ENCODE results near the gene EYA4. TPM values are rescaled to one million over a fixed set of nuclear protein-coding genes. Genes with fewer than 3 reads are reported as not detected.

EYA4 gene
- total and polyA plus RNA-seq, 2 donors (not counting 1 experiment from before 2014, with no cell fraction given) = 4.6 to 38.0 TPM

DNA sequence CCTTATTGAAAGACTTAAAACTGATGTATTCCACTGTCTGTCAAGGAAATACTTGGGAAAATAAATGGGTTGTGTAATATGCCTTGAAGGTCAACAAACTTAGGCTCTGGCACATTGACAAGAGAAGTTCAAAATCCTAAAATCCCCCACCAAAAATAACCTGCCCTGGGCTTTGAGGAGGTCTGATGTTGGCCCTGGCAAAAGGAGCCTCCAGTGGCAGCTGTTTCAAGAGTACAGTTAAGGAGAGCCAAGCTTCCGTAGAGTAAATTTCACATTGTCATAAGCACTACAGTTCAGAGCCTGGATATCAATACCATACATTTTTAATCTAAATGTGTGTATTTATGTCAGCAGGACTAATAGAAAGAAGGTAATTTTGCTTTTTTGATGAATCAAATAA, 282.7 kb downstream of the EYA4 start:
- Histone ChIP-seq H4K20me1 (ENCODE audit: control insufficient read depth, extremely low read depth, insufficient read depth, low read length) (no peaks in the 10 kb centered on the region), H3K36me3 (ENCODE audit: control insufficient read depth, insufficient read depth, low read length) (no peaks in the 10 kb centered on the region), H3K9ac (ENCODE audit: insufficient read depth, low read length) (no peak overlapping the region), H3K27ac (ENCODE audit: insufficient read depth, low read length) (no peak overlapping the region), H2AFZ (ENCODE audit: low read length) (no peak overlapping the region), H3K9me3 (ENCODE audit: control insufficient read depth, insufficient read depth, low read depth, low read length) (no peaks in the 10 kb centered on the region), H3K4me2 (ENCODE audit: extremely low read depth, insufficient read depth, low read length) (no peak overlapping the region), H3K4me3 (replicated peaks in 1 of 4; ENCODE audit: control extremely low read depth in 1 of 4, insufficient read depth in 1 of 4, low read depth in 3 of 4, low read length in 4 of 4) (no peak overlapping the region), H3K4me1 (ENCODE audit: control insufficient read depth, extremely low read depth, insufficient read depth, low read length) (no peaks in the 10 kb centered on the region), H3K79me2 (ENCODE audit: control insufficient read depth, insufficient read depth, low read length) (no peaks in the 10 kb centered on the region), H3K27me3 (ENCODE audit: control insufficient read depth, insufficient read depth, low read length) (no peaks in the 10 kb centered on the region)
- no peak for TF ChIP-seq EZH2 (IDR thresholded peaks at IDR 0.05; ENCODE audit: low read length, missing control alignments)
- TF ChIP-seq, protein P1, sequence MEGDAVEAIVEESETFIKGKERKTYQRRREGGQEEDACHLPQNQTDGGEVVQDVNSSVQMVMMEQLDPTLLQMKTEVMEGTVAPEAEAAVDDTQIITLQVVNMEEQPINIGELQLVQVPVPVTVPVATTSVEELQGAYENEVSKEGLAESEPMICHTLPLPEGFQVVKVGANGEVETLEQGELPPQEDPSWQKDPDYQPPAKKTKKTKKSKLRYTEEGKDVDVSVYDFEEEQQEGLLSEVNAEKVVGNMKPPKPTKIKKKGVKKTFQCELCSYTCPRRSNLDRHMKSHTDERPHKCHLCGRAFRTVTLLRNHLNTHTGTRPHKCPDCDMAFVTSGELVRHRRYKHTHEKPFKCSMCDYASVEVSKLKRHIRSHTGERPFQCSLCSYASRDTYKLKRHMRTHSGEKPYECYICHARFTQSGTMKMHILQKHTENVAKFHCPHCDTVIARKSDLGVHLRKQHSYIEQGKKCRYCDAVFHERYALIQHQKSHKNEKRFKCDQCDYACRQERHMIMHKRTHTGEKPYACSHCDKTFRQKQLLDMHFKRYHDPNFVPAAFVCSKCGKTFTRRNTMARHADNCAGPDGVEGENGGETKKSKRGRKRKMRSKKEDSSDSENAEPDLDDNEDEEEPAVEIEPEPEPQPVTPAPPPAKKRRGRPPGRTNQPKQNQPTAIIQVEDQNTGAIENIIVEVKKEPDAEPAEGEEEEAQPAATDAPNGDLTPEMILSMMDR (conservative IDR thresholded peaks at IDR 0.05 in 1 of 2, IDR thresholded peaks at IDR 0.05 in 1 of 2; ENCODE audit: low read depth in 1 of 2, low read length in 2 of 2) = no peak
- DNase-seq (ENCODE audit: low read depth in 2 of 2) = no peak

DNA sequence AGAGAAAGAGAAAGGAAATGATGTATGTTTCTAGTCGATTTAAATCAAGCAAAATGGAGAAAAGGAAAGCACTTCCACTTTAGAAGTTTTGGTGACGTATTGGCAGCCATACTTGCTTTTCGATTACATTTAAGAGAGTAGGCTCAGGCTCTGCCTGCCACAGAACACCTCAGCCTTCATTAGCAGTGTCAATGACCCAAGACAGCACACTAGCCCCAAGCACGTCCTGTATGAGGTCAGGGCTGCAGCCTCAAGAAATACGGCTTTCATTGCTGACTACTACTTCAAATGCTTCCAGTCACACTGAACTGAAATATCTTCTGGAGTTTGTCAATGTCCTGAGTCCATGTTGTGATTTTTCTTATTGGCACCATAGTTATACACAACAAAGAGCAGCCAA, 285.3 kb downstream of the EYA4 start:
- H3K4me2 ChIP-seq (ENCODE audit: extremely low read depth, insufficient read depth, low read length) = no peak overlapping the region
- no peaks in the 10 kb centered on the region for H3K27me3 ChIP-seq (ENCODE audit: control insufficient read depth, insufficient read depth, low read length)
- H2AFZ ChIP-seq (ENCODE audit: low read length) = no peak overlapping the region
- TF ChIP-seq, protein P1 (conservative IDR thresholded peaks at IDR 0.05 in 1 of 2, IDR thresholded peaks at IDR 0.05 in 1 of 2; ENCODE audit: low read depth in 1 of 2, low read length in 2 of 2) = no peak
- TF ChIP-seq EZH2 (IDR thresholded peaks at IDR 0.05; ENCODE audit: low read length, missing control alignments) = no peak
- no peaks in the 10 kb centered on the region for H4K20me1 ChIP-seq (ENCODE audit: control insufficient read depth, extremely low read depth, insufficient read depth, low read length)
- H3K4me1 ChIP-seq (ENCODE audit: control insufficient read depth, extremely low read depth, insufficient read depth, low read length) = no peaks in the 10 kb centered on the region
- no peak overlapping the region for H3K27ac ChIP-seq (ENCODE audit: insufficient read depth, low read length)
- DNase-seq (ENCODE audit: low read depth in 2 of 2) = no peak
- H3K79me2 ChIP-seq (ENCODE audit: control insufficient read depth, insufficient read depth, low read length) = no peaks in the 10 kb centered on the region
- no peak overlapping the region for H3K9ac ChIP-seq (ENCODE audit: insufficient read depth, low read length)
- no peaks in the 10 kb centered on the region for H3K9me3 ChIP-seq (ENCODE audit: control insufficient read depth, insufficient read depth, low read depth, low read length)
- no peaks in the 10 kb centered on the region for H3K36me3 ChIP-seq (ENCODE audit: control insufficient read depth, insufficient read depth, low read length)
- no peak overlapping the region for H3K4me3 ChIP-seq (replicated peaks in 1 of 4; ENCODE audit: control extremely low read depth in 1 of 4, insufficient read depth in 1 of 4, low read depth in 3 of 4, low read length in 4 of 4)

DNA sequence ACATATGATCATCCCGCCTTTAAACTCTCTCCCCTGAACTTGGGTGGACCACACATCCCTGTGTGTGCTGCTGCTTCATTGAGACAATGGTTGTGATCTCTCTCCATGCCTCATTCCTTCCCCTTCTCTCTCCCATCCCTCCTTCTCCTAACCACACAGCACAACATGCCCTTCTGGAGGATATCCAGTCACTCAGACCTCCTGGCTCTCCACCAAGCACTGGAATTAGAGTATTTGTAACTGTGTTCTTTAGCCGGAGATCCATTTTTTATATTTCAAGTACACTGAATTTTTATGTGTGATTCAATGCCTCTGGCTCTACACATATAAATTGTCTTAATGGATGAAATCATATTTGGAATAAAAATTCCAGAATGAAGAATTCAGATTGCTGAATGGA, 287.4 kb downstream of the EYA4 start:
- H3K27ac ChIP-seq (ENCODE audit: insufficient read depth, low read length) = no peak overlapping the region
- no peaks in the 10 kb centered on the region for H3K9me3 ChIP-seq (ENCODE audit: control insufficient read depth, insufficient read depth, low read depth, low read length)
- TF ChIP-seq, protein P1 (conservative IDR thresholded peaks at IDR 0.05 in 1 of 2, IDR thresholded peaks at IDR 0.05 in 1 of 2; ENCODE audit: low read depth in 1 of 2, low read length in 2 of 2) = no peak
- no peak for TF ChIP-seq EZH2 (IDR thresholded peaks at IDR 0.05; ENCODE audit: low read length, missing control alignments)
- H3K79me2 ChIP-seq (ENCODE audit: control insufficient read depth, insufficient read depth, low read length) = no peaks in the 10 kb centered on the region
- H2AFZ ChIP-seq (ENCODE audit: low read length) = no peak overlapping the region
- H4K20me1 ChIP-seq (ENCODE audit: control insufficient read depth, extremely low read depth, insufficient read depth, low read length) = no peaks in the 10 kb centered on the region
- no peaks in the 10 kb centered on the region for H3K36me3 ChIP-seq (ENCODE audit: control insufficient read depth, insufficient read depth, low read length)
- H3K4me2 ChIP-seq (ENCODE audit: extremely low read depth, insufficient read depth, low read length) = no peak overlapping the region
- no peaks in the 10 kb centered on the region for H3K4me1 ChIP-seq (ENCODE audit: control insufficient read depth, extremely low read depth, insufficient read depth, low read length)
- H3K27me3 ChIP-seq (ENCODE audit: control insufficient read depth, insufficient read depth, low read length) = no peaks in the 10 kb centered on the region
- H3K4me3 ChIP-seq (replicated peaks in 1 of 4; ENCODE audit: control extremely low read depth in 1 of 4, insufficient read depth in 1 of 4, low read depth in 3 of 4, low read length in 4 of 4) = no peak overlapping the region
- no peak overlapping the region for H3K9ac ChIP-seq (ENCODE audit: insufficient read depth, low read length)
- no peak for DNase-seq (ENCODE audit: low read depth in 2 of 2)
